HCT116 (cell line): ENCODE measurements around the gene LIMS2. TPM values are rescaled to one million over a fixed set of nuclear protein-coding genes. Genes with fewer than 3 reads are reported as not detected.

Source experiments
- ATAC-seq: fragments of 200-7000 bp; cut with Tn5 transposase; 2 replicates; pipeline ENCODE4 v1.9.1; 2020; ENCODE audit warnings: mild to moderate bottlenecking, moderate library complexity
- BruUV-seq: library from RNA; stranded (reverse); fragments of 400-500 nt; replicated peaks from 2 replicates; lab custom pipeline; 2021; lab: Mats Ljungman, UMichigan
- CTCF ChIA-PET: fragments of 300-600 bp; sonication (Branson Sonifier 250); formaldehyde crosslinking; loops from one replicate; lab custom pipeline; 2021; ENCODE audit warnings: antibody characterized with exemption; lab: Charles Lee
- POLR2A ChIA-PET: fragments of 300-600, 350-600 bp; sonication (Branson Sonifier 250); formaldehyde crosslinking; loops from one replicate; lab custom pipeline; 2021; ENCODE audit warnings: antibody characterized with exemption; lab: Charles Lee
- RAD21 ChIA-PET, 2 experiments: fragments of 300-600 bp; sonication (Branson Sonifier 250); formaldehyde crosslinking; loops; one replicate each; lab custom pipeline; 2023; ENCODE audit warnings: low total read pairs in 2 of 2; ENCODE audit not compliant: uncharacterized antibody in 2 of 2, unreplicated experiment in 2 of 2, low non-redundant PET in 1 of 2; lab: Charles Lee
- DNase-seq: peaks from one replicate; pipeline ENCODE4 v3.0.0-alpha.2; 2010; ENCODE audit warnings: low read depth, low spot score
- H2AFZ ChIP-seq: fragments of 200-600 bp; shearing (Covaris generic), sonication (generic); 2 replicates; pipeline ENCODE4 v1.6.1; 2017; ENCODE audit warnings: low read depth, mixed run types, mixed read lengths, antibody characterized with exemption, low read length; ENCODE audit not compliant: poor library complexity, severe bottlenecking
- H3K27ac ChIP-seq: 2 replicates; pipeline ENCODE4 v1.5.1; 2012; ENCODE audit warnings: low read depth, low read length
- H3K27me3 ChIP-seq: fragments of 200-600 bp; sonication (generic); 2 replicates; pipeline ENCODE4 v1.6.1; 2016; ENCODE audit warnings: mixed run types, low read length, mixed read lengths; ENCODE audit not compliant: insufficient read depth
- H3K36me3 ChIP-seq, 2 experiments: fragments of 200-500 bp in 1 of 2; fragments of 200-600 bp in 1 of 2; sonication (Bioruptor generic) in 1 of 2; sonication (generic) in 1 of 2; 2 replicates each; pipeline versions ENCODE4 v1.5.1 to v1.6.1; 2014 to 2016; ENCODE audit warnings: low read length in 2 of 2, inconsistent platforms in 1 of 2, mixed read lengths in 1 of 2, mixed run types in 1 of 2; ENCODE audit not compliant: insufficient read depth in 2 of 2, control insufficient read depth in 1 of 2
- H3K4me1 ChIP-seq, 2 experiments: fragments of 200-600 bp in 1 of 2; sonication (generic) in 1 of 2; 2 replicates each; pipeline versions ENCODE4 v1.5.1 to v1.6.1; 2012 to 2017; ENCODE audit warnings: low read length in 2 of 2, inconsistent platforms in 1 of 2, mild to moderate bottlenecking in 1 of 2, mixed read lengths in 1 of 2, mixed run types in 1 of 2, moderate library complexity in 1 of 2; ENCODE audit not compliant: insufficient read depth in 2 of 2, control insufficient read depth in 1 of 2
- H3K4me2 ChIP-seq: fragments of 200-600 bp; sonication (generic); 2 replicates; pipeline ENCODE4 v1.6.1; 2017; ENCODE audit warnings: mixed run types, low read length, mixed read lengths
- H3K4me3 ChIP-seq, 2 experiments: fragments of 200-600 bp in 1 of 2; sonication (generic) in 1 of 2; replicated peaks in 1 of 2; 2 replicates each; pipeline ENCODE4 v1.5.1; 2011 to 2016; ENCODE audit warnings: low read length in 2 of 2, control low read depth in 1 of 2, low read depth in 1 of 2, mild to moderate bottlenecking in 1 of 2, mixed read lengths in 1 of 2, mixed run types in 1 of 2
- H3K79me2 ChIP-seq: fragments of 200-600 bp; sonication (generic); 2 replicates; pipeline ENCODE4 v1.6.1; 2017; ENCODE audit warnings: mild to moderate bottlenecking, mixed run types, low read length, moderate library complexity, mixed read lengths; ENCODE audit not compliant: insufficient read depth
- H3K9ac ChIP-seq: fragments of 200-600 bp; sonication (generic); 2 replicates; pipeline ENCODE4 v1.6.1; 2016; ENCODE audit warnings: low read length, mixed read lengths
- H3K9me2 ChIP-seq: fragments of 200-600 bp; sonication (generic), shearing (Covaris generic); 2 replicates; pipeline ENCODE4 v1.6.1; 2017; ENCODE audit warnings: mixed run types, mild to moderate bottlenecking, moderate library complexity; ENCODE audit not compliant: insufficient read depth
- H3K9me3 ChIP-seq, 2 experiments: fragments of 200-500 bp in 1 of 2; fragments of 200-600 bp in 1 of 2; sonication (Bioruptor generic) in 1 of 2; sonication (generic) in 1 of 2; 2 replicates each; pipeline ENCODE4 v1.6.1; 2014 to 2017; ENCODE audit warnings: low read length in 2 of 2, mixed read lengths in 2 of 2, inconsistent platforms in 1 of 2, low read depth in 1 of 2, mild to moderate bottlenecking in 1 of 2, mixed run types in 1 of 2, moderate library complexity in 1 of 2; ENCODE audit not compliant: control insufficient read depth in 1 of 2, insufficient read depth in 1 of 2
- H4K20me1 ChIP-seq: fragments of 200-600 bp; sonication (generic), shearing (Covaris generic); 2 replicates; pipeline ENCODE4 v1.6.1; 2017; ENCODE audit warnings: mixed run types, mild to moderate bottlenecking, moderate library complexity; ENCODE audit not compliant: insufficient read depth
- ATF3 ChIP-seq: IDR thresholded peaks from 2 replicates; pipeline ENCODE4 v1.6.1; 2012
- CBX3 ChIP-seq: IDR thresholded peaks from 2 replicates; pipeline ENCODE4 v1.6.1; 2012; ENCODE audit warnings: low read depth
- CEBPB ChIP-seq: IDR thresholded peaks from 2 replicates; pipeline ENCODE4 v1.6.1; 2012; ENCODE audit warnings: low read depth
- EGR1 ChIP-seq: IDR thresholded peaks from 2 replicates; pipeline ENCODE4 v1.6.1; 2012; ENCODE audit warnings: low read depth
- ELF1 ChIP-seq: IDR thresholded peaks from 2 replicates; pipeline ENCODE4 v1.6.1; 2012; ENCODE audit warnings: low read depth, borderline replicate concordance
- EZH2 ChIP-seq: fragments of 200-600 bp; sonication (generic); IDR thresholded peaks from 2 replicates; pipeline ENCODE4 v1.6.1; 2017; ENCODE audit warnings: antibody characterized with exemption, mixed run types
- EZH2phosphoT487 ChIP-seq: fragments of 200-600 bp; IDR thresholded peaks from 2 replicates; pipeline ENCODE4 v1.6.1; 2018; ENCODE audit warnings: antibody characterized with exemption, borderline replicate concordance
- FOSL1 ChIP-seq: IDR thresholded peaks from 2 replicates; pipeline ENCODE4 v1.6.1; 2012; ENCODE audit warnings: low read depth
- JUND ChIP-seq: IDR thresholded peaks from 2 replicates; pipeline ENCODE4 v1.6.1; 2012
- POLR2A ChIP-seq: IDR thresholded peaks from 2 replicates; pipeline ENCODE4 v1.7.0; 2011; ENCODE audit warnings: borderline replicate concordance; ENCODE audit not compliant: insufficient read depth, insufficient read length; ENCODE audit errors: extremely low read depth
- POLR2AphosphoS5 ChIP-seq: IDR thresholded peaks from 2 replicates; pipeline ENCODE4 v1.6.1; 2011; ENCODE audit warnings: mild to moderate bottlenecking, low read depth, low read length, moderate library complexity
- RAD21 ChIP-seq: IDR thresholded peaks from 2 replicates; pipeline ENCODE4 v1.6.1; 2012; ENCODE audit warnings: low read depth, mild to moderate bottlenecking
- SIN3A ChIP-seq: IDR thresholded peaks from 2 replicates; pipeline ENCODE4 v1.6.1; 2012; ENCODE audit warnings: low read depth
- SP1 ChIP-seq: IDR thresholded peaks from 2 replicates; pipeline ENCODE4 v1.6.1; 2012; ENCODE audit warnings: low read depth
- SRF ChIP-seq: IDR thresholded peaks from 2 replicates; pipeline ENCODE4 v1.6.1; 2012; ENCODE audit warnings: low read depth
- TCF7L2 ChIP-seq: IDR thresholded peaks from 2 replicates; pipeline ENCODE4 v1.7.0; 2011; ENCODE audit warnings: borderline replicate concordance, inconsistent platforms; ENCODE audit not compliant: insufficient read depth, insufficient read length; ENCODE audit errors: extremely low read depth
- YY1 ChIP-seq: IDR thresholded peaks from 2 replicates; pipeline ENCODE4 v1.6.1; 2011; ENCODE audit warnings: low read length, low read depth, moderate library complexity, mild to moderate bottlenecking; ENCODE audit not compliant: insufficient replicate concordance; ENCODE audit errors: extremely low read depth
- ZBTB33 ChIP-seq: IDR thresholded peaks from 2 replicates; pipeline ENCODE4 v1.6.1; 2011; ENCODE audit warnings: mild to moderate bottlenecking, low read length, moderate library complexity; ENCODE audit not compliant: insufficient replicate concordance; ENCODE audit errors: extremely low read depth
- ZFX ChIP-seq: fragments of 450-650 bp; IDR thresholded peaks from 2 replicates; pipeline ENCODE4 v1.6.1; 2017
- ZNF274 ChIP-seq: fragments of 200-500 bp; sonication (Bioruptor generic); IDR thresholded peaks from 2 replicates; pipeline ENCODE4 v1.6.1; 2014; ENCODE audit warnings: mild to moderate bottlenecking, low read depth, low read length, inconsistent platforms
- intact Hi-C: fragments of 100-400 bp; cut with micrococcal nuclease; formaldehyde crosslinking; loops from 2 replicates; pipeline ENCODE4 v1.10.0; 2022
- total RNA-seq: library from RNA; stranded (reverse); gene quantifications from one replicate; pipeline ENCODE4 v1.2.1, GENCODE V29; 2021; ENCODE audit not compliant: unreplicated experiment

LIMS2 gene
- total RNA-seq, 1 experiment from 2014 or later: 3.7 TPM

GRCh38 chr2:127658641-127659407 is 16.5 kb downstream of the LIMS2 start:
- CTCF ChIA-PET: no interaction called here
- RAD21 ChIA-PET: no interaction called here
- intact Hi-C loops: no loop called here
- POLR2A ChIA-PET: no interaction called here
- no peak for ATAC-seq
- Histone ChIP-seq H3K9me3 (no peaks in the 10 kb centered on the region; a peak in 1 of 4 replicates), H3K4me1 (peaks cover 0 to 8% of the 10 kb centered on the region in 2 experiments; a peak in 1 of 4 replicates), H4K20me1 (no peaks in the 10 kb centered on the region), H3K9me2 (no peaks in the 10 kb centered on the region), H2AFZ (no peak overlapping the region), H3K27me3 (no peaks in the 10 kb centered on the region), H3K79me2 (no peaks in the 10 kb centered on the region), H3K27ac (no peak overlapping the region), H3K4me3 (no peak overlapping the region), H3K36me3 (no peaks in the 10 kb centered on the region), H3K4me2 (no peak overlapping the region), H3K9ac (no peak overlapping the region)
- TF ChIP-seq SP1 (no peak), CEBPB (no peak), ATF3 (no peak), RAD21 (no peak), TCF7L2 (no peak)
- DNase-seq: no peak
- no TSS peak for BruUV-seq

GRCh38 chr2:127658146-127658545 is 17.2 kb downstream of the LIMS2 start:
- H3K27me3 ChIP-seq: no peaks in the 10 kb centered on the region
- RAD21 ChIA-PET: no interaction called here
- H2AFZ ChIP-seq: no peak overlapping the region
- H3K9me3 ChIP-seq: no peaks in the 10 kb centered on the region; a peak in 1 of 4 replicates
- DNase-seq (no peak), ATAC-seq (no peak)
- H3K4me2 ChIP-seq: no peak overlapping the region
- TF ChIP-seq EZH2phosphoT487 (no peak), ELF1 (no peak), JUND (no peak), ZBTB33 (no peak), ZNF274 (no peak), TCF7L2 (no peak), EZH2 (no peak), ZFX (no peak), SIN3A (no peak), YY1 (no peak), POLR2A (no peak), CBX3 (no peak), EGR1 (no peak), RAD21 (no peak), SRF (no peak), CEBPB (no peak), ATF3 (no peak), SP1 (no peak), POLR2AphosphoS5 (no peak), FOSL1 (no peak)
- no TSS peak for BruUV-seq
- no peak overlapping the region for H3K27ac ChIP-seq
- no peak overlapping the region for H3K4me3 ChIP-seq
- H3K4me1 ChIP-seq: peaks cover 0 to 8% of the 10 kb centered on the region in 2 experiments; a peak in 1 of 4 replicates
- H3K9ac ChIP-seq: no peak overlapping the region
- H3K79me2 ChIP-seq: no peaks in the 10 kb centered on the region
- POLR2A ChIA-PET: no interaction called here
- H3K36me3 ChIP-seq: no peaks in the 10 kb centered on the region
- CTCF ChIA-PET: no interaction called here
- no peaks in the 10 kb centered on the region for H3K9me2 ChIP-seq
- intact Hi-C loops: no loop called here
- no peaks in the 10 kb centered on the region for H4K20me1 ChIP-seq
